ENCODE data around the gene ULBP1. TPM values are rescaled to one million over a fixed set of nuclear protein-coding genes. Genes with fewer than 3 reads are reported as not detected.
"Not testable (repeated sequence)": the region's sequence is repeated elsewhere in the genome, so short reads cannot be mapped to it uniquely, and the experiment has no call there.

The ULBP1 gene
- total and polyA plus RNA-seq, 5 donors: 0.20 to 0.22 (median 0.20) TPM; not detected in 1

GRCh38 chr6:149923327-149923986, 40.3 kb upstream of the ULBP1 start:
- ATAC-seq (no peak), DNase-seq (no peak)
- intact Hi-C loops (cut with DNase I): loop anchor here in 2 of 4 donors (5.0 to 10.0 kb wide), 3 partner anchors 56 to 199 kb away; no protein-coding TSS in a partner anchor
- H3K27me3 ChIP-seq (ENCODE audit: control insufficient read depth, insufficient read depth): no peaks in the 10 kb centered on the region
- H3K4me3 ChIP-seq (ENCODE audit: low read length): peak overlapping the region; percentile 7
- no peak overlapping the region for H3K27ac ChIP-seq (ENCODE audit: low read length)
- H3K4me1 ChIP-seq (ENCODE audit: control insufficient read depth, insufficient read depth, low read length): no peaks in the 10 kb centered on the region
- 23% methylated on average over 33 of the region's 33 CpGs for WGBS
- H3K9me3 ChIP-seq (ENCODE audit: control insufficient read depth, low read length): no peaks in the 10 kb centered on the region

- DNase-seq (no peak), ATAC-seq (no peak)
- WGBS: 76% methylated on average over 9 of the region's 9 CpGs
- Histone ChIP-seq H3K27me3 (ENCODE audit: control insufficient read depth, insufficient read depth) (no peaks in the 10 kb centered on the region), H3K9me3 (ENCODE audit: control insufficient read depth, low read length) (no peaks in the 10 kb centered on the region), H3K27ac (ENCODE audit: low read length) (no peak overlapping the region), H3K4me3 (ENCODE audit: low read length) (no peak overlapping the region), H3K4me1 (ENCODE audit: control insufficient read depth, insufficient read depth, low read length) (no peaks in the 10 kb centered on the region)
- intact Hi-C loops (cut with DNase I): loop anchor here in 2 of 4 donors (5.0 to 10.0 kb wide), 3 partner anchors 57 to 200 kb away; no protein-coding TSS in a partner anchor
Measured at GRCh38 chr6:149924206-149924932, 39.4 kb upstream of the ULBP1 start.

GRCh38 chr6:149924933-149925252, 38.9 kb upstream of the ULBP1 start:
- no peak overlapping the region for H3K4me3 ChIP-seq (ENCODE audit: low read length)
- intact Hi-C loops (cut with DNase I): loop anchor here in 2 of 4 donors (5.0 to 10.0 kb wide), 3 partner anchors 58 to 200 kb away; no protein-coding TSS in a partner anchor
- ATAC-seq (no peak), DNase-seq (no peak)
- no peak overlapping the region for H3K27ac ChIP-seq (ENCODE audit: low read length)
- no peaks in the 10 kb centered on the region for H3K9me3 ChIP-seq (ENCODE audit: control insufficient read depth, low read length)
- 82% methylated on average over 4 of the region's 4 CpGs for WGBS
- no peaks in the 10 kb centered on the region for H3K27me3 ChIP-seq (ENCODE audit: control insufficient read depth, insufficient read depth)
- H3K4me1 ChIP-seq (ENCODE audit: control insufficient read depth, insufficient read depth, low read length): no peaks in the 10 kb centered on the region

GRCh38 chr6:149925253-149925973, 38.3 kb upstream of the ULBP1 start:
- WGBS: 9% methylated on average over 34 of the region's 34 CpGs
- H3K9me3 ChIP-seq (ENCODE audit: control insufficient read depth, low read length): no peaks in the 10 kb centered on the region
- peak; percentile 48 to 81 (median 70) for DNase-seq
- H3K4me1 ChIP-seq (ENCODE audit: control insufficient read depth, insufficient read depth, low read length): no peaks in the 10 kb centered on the region
- ATAC-seq: peak; percentile 42 to 58
- H3K4me3 ChIP-seq (ENCODE audit: low read length): peak overlapping the region; percentile 45
- peak overlapping the region; percentile 6 for H3K27ac ChIP-seq (ENCODE audit: low read length)
- no peaks in the 10 kb centered on the region for H3K27me3 ChIP-seq (ENCODE audit: control insufficient read depth, insufficient read depth)
- intact Hi-C loops (cut with DNase I): loop anchor here in 1 of 4 donors (10.0 kb wide), 1 partner anchor 201 kb away; no protein-coding TSS in a partner anchor

- intact Hi-C loops (cut with DNase I): loop anchor here in 3 of 4 donors (2.0 to 10.0 kb wide), 2 partner anchors 91 to 201 kb away; no protein-coding TSS in a partner anchor
Measured at GRCh38 chr6:149925974-149926777, 37.6 kb upstream of the ULBP1 start.

GRCh38 chr6:149927025-149927424, 36.7 kb upstream of the ULBP1 start:
- WGBS: 85% methylated on average over 4 of the region's 4 CpGs
- H3K27ac ChIP-seq (ENCODE audit: low read length): not testable (repeated sequence)

More at GRCh38 chr6:149925974-149926777, 37.6 kb upstream of the ULBP1 start:
- Histone ChIP-seq H3K4me1 (ENCODE audit: control insufficient read depth, insufficient read depth, low read length) (no peaks in the 10 kb centered on the region), H3K27ac (ENCODE audit: low read length) (peak overlapping the region; percentile 6), H3K4me3 (ENCODE audit: low read length) (peak overlapping the region; percentile 45), H3K9me3 (ENCODE audit: control insufficient read depth, low read length) (no peaks in the 10 kb centered on the region), H3K27me3 (ENCODE audit: control insufficient read depth, insufficient read depth) (no peaks in the 10 kb centered on the region)
- ATAC-seq (peak; percentile 92 to 94), DNase-seq (peak; percentile 88 to 97 (median 94))
- WGBS: 3% methylated on average over 31 of the region's 31 CpGs

GRCh38 chr6:149929422-149929821, 34.3 kb upstream of the ULBP1 start:
- no peak overlapping the region for H3K4me3 ChIP-seq (ENCODE audit: low read length)
- intact Hi-C loops (cut with DNase I): loop anchor here in 1 of 4 donors (10.0 kb wide), 1 partner anchor 205 kb away; no protein-coding TSS in a partner anchor
- H3K27me3 ChIP-seq (ENCODE audit: control insufficient read depth, insufficient read depth): no peaks in the 10 kb centered on the region
- DNase-seq (no peak), ATAC-seq (no peak)
- no peaks in the 10 kb centered on the region for H3K9me3 ChIP-seq (ENCODE audit: control insufficient read depth, low read length)
- WGBS: 25% methylated on average over 3 of the region's 3 CpGs
- no peak overlapping the region for H3K27ac ChIP-seq (ENCODE audit: low read length)
- no peaks in the 10 kb centered on the region for H3K4me1 ChIP-seq (ENCODE audit: control insufficient read depth, insufficient read depth, low read length)

More at GRCh38 chr6:149927025-149927424, 36.7 kb upstream of the ULBP1 start:
- H3K4me3 ChIP-seq (ENCODE audit: low read length); H3K4me1 ChIP-seq (ENCODE audit: control insufficient read depth, insufficient read depth, low read length); DNase-seq; ATAC-seq; H3K27me3 ChIP-seq (ENCODE audit: control insufficient read depth, insufficient read depth); H3K9me3 ChIP-seq (ENCODE audit: control insufficient read depth, low read length): not testable (repeated sequence)
- intact Hi-C loops (cut with DNase I): loop anchor here in 3 of 4 donors (2.0 to 10.0 kb wide), 2 partner anchors 92 to 202 kb away; no protein-coding TSS in a partner anchor

- Histone ChIP-seq H3K9me3 (ENCODE audit: control insufficient read depth, low read length) (no peaks in the 10 kb centered on the region), H3K27me3 (ENCODE audit: control insufficient read depth, insufficient read depth) (no peaks in the 10 kb centered on the region), H3K4me3 (ENCODE audit: low read length) (no peak overlapping the region), H3K27ac (ENCODE audit: low read length) (no peak overlapping the region), H3K4me1 (ENCODE audit: control insufficient read depth, insufficient read depth, low read length) (no peaks in the 10 kb centered on the region)
- ATAC-seq (no peak), DNase-seq (no peak)
- WGBS: 74% methylated on average over 6 of the region's 6 CpGs
- intact Hi-C loops (cut with DNase I): loop anchor here in 2 of 4 donors (5.0 kb wide), 2 partner anchors 86 to 99 kb away; no protein-coding TSS in a partner anchor
Measured at GRCh38 chr6:149931501-149931900, 32.2 kb upstream of the ULBP1 start.

GRCh38 chr6:149933036-149933435, 30.7 kb upstream of the ULBP1 start:
- Histone ChIP-seq H3K27ac (ENCODE audit: low read length) (no peak overlapping the region), H3K9me3 (ENCODE audit: control insufficient read depth, low read length) (no peaks in the 10 kb centered on the region), H3K27me3 (ENCODE audit: control insufficient read depth, insufficient read depth) (no peaks in the 10 kb centered on the region), H3K4me3 (ENCODE audit: low read length) (no peak overlapping the region), H3K4me1 (ENCODE audit: control insufficient read depth, insufficient read depth, low read length) (no peaks in the 10 kb centered on the region)
- no peak for DNase-seq
- ATAC-seq: no peak
- intact Hi-C loops (cut with DNase I): loop anchor here in 3 of 4 donors (2.0 to 5.0 kb wide), 3 partner anchors 84 to 101 kb away; no protein-coding TSS in a partner anchor
- 55% methylated on average over 5 of the region's 5 CpGs for WGBS

- ATAC-seq (no peak), DNase-seq (no peak)
- no peaks in the 10 kb centered on the region for H3K27me3 ChIP-seq (ENCODE audit: control insufficient read depth, insufficient read depth)
- H3K27ac ChIP-seq (ENCODE audit: low read length): no peak overlapping the region
- WGBS: 33% methylated on average over 3 of the region's 3 CpGs
- intact Hi-C loops (cut with DNase I): loop anchor here in 3 of 4 donors (2.0 to 5.0 kb wide), 3 partner anchors 83 to 101 kb away; no protein-coding TSS in a partner anchor
- H3K4me3 ChIP-seq (ENCODE audit: low read length): no peak overlapping the region
- no peaks in the 10 kb centered on the region for H3K4me1 ChIP-seq (ENCODE audit: control insufficient read depth, insufficient read depth, low read length)
- H3K9me3 ChIP-seq (ENCODE audit: control insufficient read depth, low read length): no peaks in the 10 kb centered on the region
Measured at GRCh38 chr6:149933461-149933860, 30.3 kb upstream of the ULBP1 start.
